Measurements from ENCODE around the gene GNAZ.

GNAZ gene

DNA sequence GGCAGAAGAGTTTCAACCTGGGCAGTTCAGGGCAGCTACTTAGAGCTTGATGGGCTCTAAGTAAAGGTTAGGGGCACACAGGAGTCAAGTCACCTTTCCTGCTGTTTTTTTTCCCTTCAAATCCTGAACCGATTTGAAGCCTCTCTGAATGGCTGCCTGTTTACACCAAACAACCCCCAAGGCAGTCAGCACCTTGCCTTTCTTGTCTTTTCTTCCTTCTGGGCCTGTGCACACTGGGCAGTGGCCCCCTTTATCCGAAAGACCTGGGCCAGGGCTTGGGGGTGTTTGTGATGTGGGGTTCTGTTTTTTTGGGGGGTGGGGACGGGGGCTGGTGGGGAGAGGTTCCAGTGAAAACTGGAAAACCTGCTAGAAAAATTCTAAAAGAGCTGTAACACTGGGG is 67.1 kb downstream of the GNAZ start:
- Histone ChIP-seq H3K27ac (replicated peaks) (peak overlapping the region; percentile 56), H3K27me3 (ENCODE audit: insufficient read depth, poor library complexity, severe bottlenecking) (no peaks in the 10 kb centered on the region), H3K4me3 (replicated peaks; ENCODE audit: insufficient read depth, low read length) (no peak overlapping the region)
- DNase-seq (ENCODE audit: low read depth in 1 of 2, low spot score in 1 of 2), result no peak
- TF ChIP-seq GABPA (IDR thresholded peaks at IDR 0.05; ENCODE audit: low read depth), result no peak
- TF ChIP-seq, protein P1, sequence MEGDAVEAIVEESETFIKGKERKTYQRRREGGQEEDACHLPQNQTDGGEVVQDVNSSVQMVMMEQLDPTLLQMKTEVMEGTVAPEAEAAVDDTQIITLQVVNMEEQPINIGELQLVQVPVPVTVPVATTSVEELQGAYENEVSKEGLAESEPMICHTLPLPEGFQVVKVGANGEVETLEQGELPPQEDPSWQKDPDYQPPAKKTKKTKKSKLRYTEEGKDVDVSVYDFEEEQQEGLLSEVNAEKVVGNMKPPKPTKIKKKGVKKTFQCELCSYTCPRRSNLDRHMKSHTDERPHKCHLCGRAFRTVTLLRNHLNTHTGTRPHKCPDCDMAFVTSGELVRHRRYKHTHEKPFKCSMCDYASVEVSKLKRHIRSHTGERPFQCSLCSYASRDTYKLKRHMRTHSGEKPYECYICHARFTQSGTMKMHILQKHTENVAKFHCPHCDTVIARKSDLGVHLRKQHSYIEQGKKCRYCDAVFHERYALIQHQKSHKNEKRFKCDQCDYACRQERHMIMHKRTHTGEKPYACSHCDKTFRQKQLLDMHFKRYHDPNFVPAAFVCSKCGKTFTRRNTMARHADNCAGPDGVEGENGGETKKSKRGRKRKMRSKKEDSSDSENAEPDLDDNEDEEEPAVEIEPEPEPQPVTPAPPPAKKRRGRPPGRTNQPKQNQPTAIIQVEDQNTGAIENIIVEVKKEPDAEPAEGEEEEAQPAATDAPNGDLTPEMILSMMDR (IDR thresholded peaks at IDR 0.05; ENCODE audit: insufficient read depth, low read length), result no peak
- no peak for TF ChIP-seq REST (IDR thresholded peaks at IDR 0.05; ENCODE audit: insufficient replicate concordance, low read depth)
- no peak for TF ChIP-seq SPI1 (IDR thresholded peaks at IDR 0.05; ENCODE audit: borderline replicate concordance, low read depth)
- no peak for TF ChIP-seq POLR2AphosphoS5 (IDR thresholded peaks at IDR 0.05; ENCODE audit: low read depth)

- TF ChIP-seq GABPA (IDR thresholded peaks at IDR 0.05; ENCODE audit: low read depth), result peak; percentile 27; the same call in 1 of the 2 replicates
- peak; percentile 74 for TF ChIP-seq SPI1 (IDR thresholded peaks at IDR 0.05; ENCODE audit: borderline replicate concordance, low read depth)
- TF ChIP-seq, protein P1 (IDR thresholded peaks at IDR 0.05; ENCODE audit: insufficient read depth, low read length), result no peak
- no peak for TF ChIP-seq POLR2AphosphoS5 (IDR thresholded peaks at IDR 0.05; ENCODE audit: low read depth)
- H3K27me3 ChIP-seq (ENCODE audit: insufficient read depth, poor library complexity, severe bottlenecking), result no peaks in the 10 kb centered on the region
- H3K27ac ChIP-seq (replicated peaks), result peak overlapping the region; percentile 56
- no peak overlapping the region for H3K4me3 ChIP-seq (replicated peaks; ENCODE audit: insufficient read depth, low read length)
- DNase-seq (ENCODE audit: low read depth in 1 of 2, low spot score in 1 of 2), result peak in 1 of 2 experiments; percentile 88
These were observed 67.7 kb downstream of the GNAZ start for GRCh38 chr22:23137905-23138561.

DNA sequence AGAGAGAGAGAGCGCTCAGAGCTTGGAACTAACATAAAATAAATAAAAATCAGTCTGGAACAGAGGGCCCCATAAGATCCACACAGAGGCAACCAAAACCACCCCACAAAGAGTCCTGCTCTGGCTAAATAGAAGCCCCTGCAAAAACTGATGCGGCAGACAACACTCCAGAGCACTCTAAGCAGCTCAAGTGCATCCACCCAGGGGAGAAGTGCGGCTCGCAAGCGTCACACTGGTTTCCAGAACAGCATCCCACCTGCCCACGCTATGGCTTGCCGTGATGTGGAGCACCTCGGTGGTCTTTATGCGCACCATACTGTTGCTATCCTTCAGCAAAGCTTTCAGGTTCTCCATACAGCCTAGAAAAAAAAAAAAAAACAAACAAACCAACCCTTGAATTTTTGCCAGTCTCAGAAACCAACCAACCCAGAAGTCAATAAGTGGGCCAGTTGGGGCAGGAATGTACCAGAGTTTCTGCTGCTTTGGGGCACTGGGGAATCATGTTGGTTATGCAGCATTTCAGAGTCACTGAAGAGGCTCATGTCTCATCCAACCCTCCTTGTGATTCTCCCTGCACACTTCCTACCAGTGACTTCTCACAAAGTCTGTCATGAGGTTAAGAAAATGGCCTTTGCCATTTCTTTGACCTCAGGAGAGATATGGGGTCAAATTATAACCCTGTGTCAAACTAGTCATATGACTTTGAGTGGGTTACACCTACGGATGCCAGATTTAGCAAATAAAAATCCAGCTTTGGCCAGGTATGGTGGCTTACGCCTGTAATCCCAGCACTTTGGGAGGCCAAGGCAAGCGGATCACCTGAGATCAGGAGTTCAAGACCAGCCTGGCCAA is 68.5 kb downstream of the GNAZ start:
- Histone ChIP-seq H3K4me3 (replicated peaks; ENCODE audit: insufficient read depth, low read length) (no peak overlapping the region), H3K27me3 (ENCODE audit: insufficient read depth, poor library complexity, severe bottlenecking) (no peaks in the 10 kb centered on the region), H3K27ac (replicated peaks) (peak overlapping the region; percentile 56)
- DNase-seq (ENCODE audit: low read depth in 1 of 2, low spot score in 1 of 2), result no peak
- TF ChIP-seq, protein P1 (IDR thresholded peaks at IDR 0.05; ENCODE audit: insufficient read depth, low read length), result no peak
- TF ChIP-seq SPI1 (IDR thresholded peaks at IDR 0.05; ENCODE audit: borderline replicate concordance, low read depth) (no peak), GABPA (IDR thresholded peaks at IDR 0.05; ENCODE audit: low read depth) (no peak), REST (IDR thresholded peaks at IDR 0.05; ENCODE audit: insufficient replicate concordance, low read depth) (no peak)

Measured in HL-60 (cell line).